GM12801 (cell line): ENCODE results near the gene BCAR3.

Source experiments
- CTCF ChIP-seq: IDR thresholded peaks from one replicate; pipeline ENCODE4 v1.5.1; 2011; ENCODE audit warnings: control low read depth; ENCODE audit not compliant: insufficient read length; ENCODE audit errors: extremely low read depth

Gene BCAR3

GRCh38 chr1:93614986-93615581 lies 66.6 kb downstream of the BCAR3 start:
- TF ChIP-seq CTCF, result no peak

GRCh38 chr1:93614541-93614940 lies 67.1 kb downstream of the BCAR3 start:
- TF ChIP-seq CTCF, result no peak

- TF ChIP-seq CTCF, result no peak
Observed at GRCh38 chr1:93613898-93614297, 67.7 kb downstream of the BCAR3 start.

GRCh38 chr1:93612510-93612909 lies 69.1 kb downstream of the BCAR3 start:
- TF ChIP-seq CTCF, result no peak

GRCh38 chr1:93611668-93612067 lies 70.0 kb downstream of the BCAR3 start:
- no peak for TF ChIP-seq CTCF

GRCh38 chr1:93609536-93609935 lies 72.1 kb downstream of the BCAR3 start:
- TF ChIP-seq CTCF, result no peak

GRCh38 chr1:93608187-93609109 lies 73.2 kb downstream of the BCAR3 start:
- no peak for TF ChIP-seq CTCF
